WTC11 (cell line): ENCODE data around the gene GFPT2. TPM values are rescaled to one million over a fixed set of nuclear protein-coding genes. Genes with fewer than 3 reads are reported as not detected.
A peak's percentile ranks its signal among the peaks of the same experiment; 100 is the strongest.

Experiments
- ATAC-seq: fragments of 200-7000 bp; cut with Tn5 transposase; 2 replicates; pipeline ENCODE4 v1.10.0; 2021; ENCODE audit warnings: mild to moderate bottlenecking, moderate library complexity
- CTCF ChIA-PET: fragments of 300-600 bp; sonication (Branson Sonifier 250); formaldehyde crosslinking; loops from one replicate; lab custom pipeline; 2021; ENCODE audit warnings: antibody characterized with exemption; lab: Charles Lee
- POLR2A ChIA-PET: fragments of 350-600 bp; sonication (Branson Sonifier 250); formaldehyde crosslinking; loops from one replicate; lab custom pipeline; 2021; ENCODE audit warnings: antibody characterized with exemption; lab: Charles Lee
- DNase-seq: peaks from one replicate; pipeline ENCODE4 v3.0.0; 2021; ENCODE audit warnings: low spot score
- H3K27ac Mint-ChIP-seq: 2 replicates; pipeline ENCODE4 v1.8.0; 2021; ENCODE audit warnings: mixed read lengths
- H3K27me3 Mint-ChIP-seq: 2 replicates; pipeline ENCODE4 v1.8.0; 2021; ENCODE audit warnings: low read depth, mild to moderate bottlenecking, moderate library complexity, mixed read lengths
- H3K36me3 Mint-ChIP-seq: 2 replicates; pipeline ENCODE4 v1.8.0; 2021; ENCODE audit warnings: mixed read lengths
- H3K4me1 Mint-ChIP-seq: 2 replicates; pipeline ENCODE4 v1.8.0; 2022; ENCODE audit warnings: mixed read lengths
- H3K4me3 Mint-ChIP-seq: 2 replicates; pipeline ENCODE4 v1.8.0; 2021; ENCODE audit warnings: mild to moderate bottlenecking, moderate library complexity, mixed read lengths
- H3K9me3 Mint-ChIP-seq: 2 replicates; pipeline ENCODE4 v1.8.0; 2021; ENCODE audit warnings: mixed read lengths
- CBFB ChIP-seq: sonication (generic); formaldehyde crosslinking; IDR thresholded peaks from 2 replicates; pipeline ENCODE4 v1.8.1; 2022; ENCODE audit warnings: mild to moderate bottlenecking, low read depth, missing genetic modification reagents
- CREB1 ChIP-seq: sonication (generic); formaldehyde crosslinking; IDR thresholded peaks from 2 replicates; pipeline ENCODE4 v1.8.0; 2023; ENCODE audit warnings: mild to moderate bottlenecking, missing genetic modification reagents
- E2F5 ChIP-seq: sonication (generic); formaldehyde crosslinking; IDR thresholded peaks from 2 replicates; pipeline ENCODE4 v1.8.1; 2022; ENCODE audit warnings: mild to moderate bottlenecking, moderate library complexity, missing genetic modification reagents
- ERG ChIP-seq: fragments of 250-450 bp; sonication (Bioruptor Pico); IDR thresholded peaks from 2 replicates; pipeline ENCODE4 v1.8.0; 2021; ENCODE audit warnings: mild to moderate bottlenecking
- FOXP4 ChIP-seq: sonication (generic); formaldehyde crosslinking; IDR thresholded peaks from 2 replicates; pipeline ENCODE4 v1.8.0; 2022; ENCODE audit warnings: mild to moderate bottlenecking, missing genetic modification reagents
- GABPB1 ChIP-seq: sonication (generic); formaldehyde crosslinking; IDR thresholded peaks from 2 replicates; pipeline ENCODE4 v1.8.1; 2023; ENCODE audit warnings: mild to moderate bottlenecking, missing genetic modification reagents
- GRHL2 ChIP-seq: fragments of 250-450 bp; sonication (Bioruptor Pico); IDR thresholded peaks from 2 replicates; pipeline ENCODE4 v1.8.0; 2022; ENCODE audit warnings: mild to moderate bottlenecking, moderate library complexity; ENCODE audit not compliant: insufficient replicate concordance, severe bottlenecking
- RELA ChIP-seq: sonication (generic); formaldehyde crosslinking; IDR thresholded peaks from 2 replicates; pipeline ENCODE4 v1.8.1; 2022; ENCODE audit warnings: missing genetic modification reagents, mild to moderate bottlenecking, borderline replicate concordance
- ZNF416 ChIP-seq: fragments of 250-450 bp; sonication (Bioruptor Pico); IDR thresholded peaks from 2 replicates; pipeline ENCODE4 v1.9.0; 2021; ENCODE audit warnings: mild to moderate bottlenecking, inconsistent platforms
- ZNF425 ChIP-seq: fragments of 250-450 bp; sonication (Bioruptor Pico); conservative IDR thresholded peaks from 2 replicates; pipeline ENCODE4 v1.9.0; 2021; ENCODE audit warnings: mild to moderate bottlenecking
- ZNF532 ChIP-seq: fragments of 250-450 bp; sonication (Bioruptor Pico); IDR thresholded peaks from 2 replicates; pipeline ENCODE4 v1.9.0; 2021; ENCODE audit warnings: mild to moderate bottlenecking, borderline replicate concordance
- total RNA-seq: library from RNA; stranded (reverse); gene quantifications from 3 replicates; pipeline ENCODE4 v1.2.3, GENCODE V29; 2021

The GFPT2 gene
- total RNA-seq, 1 experiment from 2014 or later = 124 TPM

- Mint-ChIP-seq H3K36me3 (peaks cover 18% of the 10 kb centered on the region), H3K27ac (no peak overlapping the region; the same call in 1 of the 2 replicates), H3K9me3 (no peaks in the 10 kb centered on the region), H3K4me1 (peaks cover 58% of the 10 kb centered on the region), H3K27me3 (no peaks in the 10 kb centered on the region), H3K4me3 (peak overlapping the region; percentile 77)
- DNase-seq (no peak), ATAC-seq (no peak)
- POLR2A ChIA-PET = interaction anchor here (1.1 kb wide), 1 partner anchor 13 kb away, joined by 3 read pairs; no protein-coding TSS in a partner anchor
- CTCF ChIA-PET = interaction anchor here (0.6 to 4.5 kb wide), 6 partner anchors 25 to 202 kb away, joined by 3 to 21 read pairs (median 6); partner anchors contain the start of gene RASGEF1C
- TF ChIP-seq ZNF416 (CRISPR knock-in tag) = no peak
- no peak for TF ChIP-seq E2F5 (CRISPR knock-in tag)
- no peak for TF ChIP-seq ERG
- TF ChIP-seq RELA (CRISPR knock-in tag) = no peak
- TF ChIP-seq CBFB = no peak
- TF ChIP-seq GABPB1 = no peak
- no peak for TF ChIP-seq ZNF425
- TF ChIP-seq ZNF532 (CRISPR knock-in tag) = no peak
- TF ChIP-seq CREB1 = no peak
- no peak for TF ChIP-seq FOXP4 (CRISPR knock-in tag)
Measured at GRCh38 chr5:180290568-180291233, 62.4 kb downstream of the GFPT2 start.

GRCh38 chr5:180289966-180290365 lies 63.2 kb downstream of the GFPT2 start:
- no peak overlapping the region for H3K27ac Mint-ChIP-seq
- no peaks in the 10 kb centered on the region for H3K27me3 Mint-ChIP-seq
- H3K4me1 Mint-ChIP-seq = peaks cover 56% of the 10 kb centered on the region
- H3K36me3 Mint-ChIP-seq = peaks cover 22% of the 10 kb centered on the region
- ATAC-seq (no peak), DNase-seq (no peak)
- ChIA-PET CTCF (interaction anchor here (0.9 to 4.5 kb wide), 7 partner anchors 26 to 181 kb away, joined by 4 to 21 read pairs (median 8); partner anchors contain the start of gene RASGEF1C), POLR2A (interaction anchor here (1.1 kb wide), 1 partner anchor 12 kb away, joined by 3 read pairs; no protein-coding TSS in a partner anchor)
- H3K9me3 Mint-ChIP-seq = no peaks in the 10 kb centered on the region
- TF ChIP-seq GRHL2 = no peak
- H3K4me3 Mint-ChIP-seq = peak overlapping the region; percentile 77
